Pancreas (tissue), 10 donors: ENCODE measurements around the gene PLA2G4D. TPM values are rescaled to one million over a fixed set of nuclear protein-coding genes. Genes with fewer than 3 reads are reported as not detected.

Experiments used
- ATAC-seq, 4 donors: fragments of 200-7000 bp; cut with Tn5 transposase; one replicate each; pipeline versions ENCODE4 v1.8.0 to v1.9.1; 2020; ENCODE audit warnings: mild to moderate bottlenecking in 4 of 4, moderate library complexity in 4 of 4
- DNase-seq, 6 donors: peaks; one replicate each; pipeline ENCODE4 v3.0.0-alpha.2; 2020
- FAIRE-seq: peaks from 2 replicates; lab custom pipeline; 2012; peaks lifted over from hg19 to GRCh38; lab: Jason Lieb, UNC
- H3K27ac ChIP-seq, 4 donors: fragments of 200-600 bp; sonication (generic); 1 replicate in 3 of 4; 2 replicates in 1 of 4; pipeline versions ENCODE4 v1.5.0 to v1.8.0; 2020
- H3K27me3 ChIP-seq, 4 donors: fragments of 200-600 bp; one replicate each; pipeline ENCODE4 v1.8.0; 2021
- H3K36me3 ChIP-seq, 3 donors: fragments of 200-600 bp; sonication (generic) in 1 of 3; one replicate each; pipeline versions ENCODE4 v1.5.0 to v1.8.0; 2020 to 2021
- H3K4me1 ChIP-seq, 3 donors: fragments of 200-600 bp; one replicate each; pipeline ENCODE4 v1.8.0; 2021
- H3K4me3 ChIP-seq, 4 donors: fragments of 200-600 bp; sonication (generic) in 2 of 4; one replicate each; pipeline versions ENCODE4 v1.5.0 to v1.8.0; 2020 to 2021
- H3K9me3 ChIP-seq, 4 donors: fragments of 200-600 bp; one replicate each; pipeline ENCODE4 v1.8.0; 2021
- CTCF ChIP-seq, 4 donors: fragments of 200-600 bp; sonication (generic) in 3 of 4; IDR thresholded peaks; one replicate each; pipeline versions ENCODE4 v1.5.0 to v1.8.0; 2021; ENCODE audit warnings: antibody characterized with exemption in 4 of 4
- WGBS, 2 donors: extraction: QIAGEN DNeasy Blood & Tissue Kit; methylation state at CpG; one replicate each; pipeline ENCODE4 v1.1.7; 2013; 5-methylcytosine and 5-hydroxymethylcytosine counted together
- intact Hi-C, 3 donors: fragments of 100-400 bp; cut with DNase I; formaldehyde crosslinking; loops; one replicate each; pipeline versions ENCODE4 v1.11.1 to v1.14.2; 2022
- polyA plus RNA-seq, 2 donors: library from polyadenylated mRNA; stranded (reverse); fragments of 200-250 nt; gene quantifications; one replicate each; pipeline ENCODE4 v1.2.3, GENCODE V29; 2013
- total RNA-seq, 6 donors: library from RNA; stranded (reverse); fragmentation: NEBNext Ultra II Directional in 4 of 6; extraction: Animal tissue kit (Norgen Biotek cat#: 25700) in 4 of 6; gene quantifications; one replicate each; pipeline versions ENCODE4 v1.2.1 to v1.2.4, GENCODE V29; 2021 to 2023
- donor health status: healthy with polysubstance abuse.
- donor health status: DM: no; HTN: no; CAD: no; lungs with moderate emphysema.
- donor health status: DM: no; HTN: no; CAD: no.
- donor health status: control.
- donor health status: control.
- donor health status: Bipolar disorder and iron deficiency.
- donor health status: DM: yes; HTN: yes; CAD: no.
- donor health status: DM: no; HTN: no; CAD: no.
- donor health status: DM: no; HTN: no; CAD: no.
- donor health status: DM: yes; HTN: yes; CAD: no.

PLA2G4D gene
- total and polyA plus RNA-seq, 8 donors = 0.04 to 0.31 (median 0.07) TPM; not detected in 4

DNA sequence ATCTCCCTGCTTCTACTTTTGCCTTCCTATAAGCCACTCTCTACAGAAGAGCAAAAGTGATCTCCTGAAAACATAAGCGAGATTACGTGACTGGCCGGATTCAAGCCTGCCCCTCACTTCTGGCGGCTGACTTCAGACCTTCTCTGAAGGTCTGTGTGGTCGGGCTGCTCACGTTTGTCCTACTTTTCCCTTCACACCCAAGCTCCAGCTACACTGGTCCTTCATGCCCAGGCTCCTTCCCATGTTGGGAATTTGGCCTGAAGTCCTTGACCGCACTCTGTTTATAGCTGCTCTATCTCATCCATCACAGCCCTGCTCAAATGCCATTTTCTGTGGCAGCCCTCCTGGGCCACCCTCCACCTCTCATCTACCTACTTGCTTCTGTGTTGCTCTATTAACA, 66.8 kb downstream of the PLA2G4D start:
- FAIRE-seq (no peak), ATAC-seq (no peak), DNase-seq (no peak)
- intact Hi-C loops = no loop called here
- H3K9me3 ChIP-seq = no peaks in the 10 kb centered on the region
- H3K4me3 ChIP-seq = no peak overlapping the region
- no peaks in the 10 kb centered on the region for H3K36me3 ChIP-seq
- no peaks in the 10 kb centered on the region for H3K27me3 ChIP-seq
- no peaks in the 10 kb centered on the region for H3K4me1 ChIP-seq
- no peak for TF ChIP-seq CTCF (IDR thresholded peaks at IDR 0.05)
- 93 to 99% methylated on average over 7 of the region's 7 CpGs for WGBS, 2 donors
- H3K27ac ChIP-seq = no peak overlapping the region

DNA sequence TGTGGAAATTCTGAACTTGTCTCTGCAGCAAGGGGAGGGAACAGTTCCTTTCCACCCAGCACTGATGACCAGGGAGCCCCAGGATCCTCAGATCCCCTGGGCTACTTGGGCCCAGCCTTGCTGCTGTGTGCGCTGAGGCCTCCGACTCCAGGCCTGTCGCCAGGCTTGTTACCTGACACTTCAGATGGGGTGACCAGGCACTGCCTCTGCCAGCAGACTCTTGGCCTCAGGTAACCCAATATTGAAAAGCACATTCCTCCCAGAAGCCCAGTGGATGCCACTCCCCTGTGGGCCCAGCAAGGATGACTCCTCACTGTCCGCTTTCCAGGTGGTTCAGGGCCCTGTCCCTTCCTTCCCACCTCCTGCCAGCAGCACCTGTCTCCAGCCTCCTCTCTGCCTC, 70.1 kb downstream of the PLA2G4D start:
- Histone ChIP-seq H3K4me1 (no peaks in the 10 kb centered on the region), H3K9me3 (no peaks in the 10 kb centered on the region), H3K4me3 (no peak overlapping the region), H3K36me3 (no peaks in the 10 kb centered on the region), H3K27ac (no peak overlapping the region), H3K27me3 (no peaks in the 10 kb centered on the region)
- TF ChIP-seq CTCF (IDR thresholded peaks at IDR 0.05) = no peak
- FAIRE-seq (no peak), ATAC-seq (no peak), DNase-seq (peak in 1 of 6 donors; percentile 39)
- WGBS, 2 donors = 71 to 100% methylated on average over 3 to 4 of the region's 4 CpGs
- intact Hi-C loops = no loop called here

GRCh38 chr15:42021593-42021992, 72.8 kb downstream of the PLA2G4D start:
- Histone ChIP-seq H3K4me3 (no peak overlapping the region), H3K27me3 (no peaks in the 10 kb centered on the region), H3K36me3 (no peaks in the 10 kb centered on the region), H3K9me3 (no peaks in the 10 kb centered on the region), H3K27ac (no peak overlapping the region), H3K4me1 (no peaks in the 10 kb centered on the region)
- TF ChIP-seq CTCF (IDR thresholded peaks at IDR 0.05) = no peak
- ATAC-seq = no peak
- no peak for DNase-seq
- no peak for FAIRE-seq
- 92 to 97% methylated on average over 5 of the region's 5 CpGs for WGBS, 2 donors
- intact Hi-C loops = no loop called here

DNA sequence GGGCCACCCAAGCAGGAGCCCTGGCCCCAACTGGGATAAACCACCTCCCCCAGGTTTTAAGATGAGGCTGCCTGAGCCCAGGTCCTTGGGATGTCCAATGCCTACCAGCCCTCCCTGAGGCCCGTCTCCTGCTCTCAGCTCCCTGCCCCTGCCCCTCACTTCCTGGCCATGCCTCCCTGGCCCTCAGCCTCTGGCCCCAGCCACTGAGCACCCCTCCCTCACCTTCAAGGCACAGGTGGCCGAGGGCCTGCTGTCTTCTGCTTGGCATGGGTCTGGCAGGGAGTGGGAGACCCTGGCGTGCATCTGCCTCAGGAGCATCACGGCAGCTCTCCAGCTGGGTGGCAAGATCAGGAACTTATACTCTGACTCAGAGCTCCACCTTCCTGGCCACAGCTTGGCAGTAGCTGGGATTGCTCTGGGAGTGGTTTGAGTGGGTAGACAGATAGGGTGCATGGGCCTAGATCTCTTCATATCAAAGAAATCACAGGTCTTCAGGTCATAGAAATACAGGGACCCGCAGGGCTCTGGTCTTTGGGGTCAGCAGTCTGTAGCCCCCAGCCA, 73.6 kb downstream of the PLA2G4D start, which contains the start of gene PLA2G4E:
Gene PLA2G4E (minus strand): TSS at position 330 of the 561 bp plus-strand sequence. CDS start 12 bp downstream, at position 318.
- ATAC-seq (no peak), FAIRE-seq (no peak), DNase-seq (no peak)
- Histone ChIP-seq H3K4me1 (no peaks in the 10 kb centered on the region), H3K9me3 (no peaks in the 10 kb centered on the region), H3K27ac (no peak within 1 kb of the TSS), H3K36me3 (no peaks in the 10 kb centered on the region), H3K4me3 (no peak within 1 kb of the TSS), H3K27me3 (no peaks in the 10 kb centered on the region)
- 92 to 98% methylated on average over 5 of the region's 5 CpGs for WGBS, 2 donors
- no peak for TF ChIP-seq CTCF (IDR thresholded peaks at IDR 0.05)
- intact Hi-C loops = no loop called here
